BLaER1 (cell line): ENCODE data around the gene SMARCA2.
A peak's percentile ranks its signal among the peaks of the same experiment; 100 is the strongest.

Source experiments
- H3K27ac ChIP-seq: shearing (Covaris generic); formaldehyde crosslinking; 2 replicates; pipeline ENCODE4 v1.8.1; 2022
- H3K27me3 ChIP-seq: shearing (Covaris generic); formaldehyde crosslinking; 2 replicates; pipeline ENCODE4 v1.8.1; 2022
- H3K36me3 ChIP-seq: shearing (Covaris generic); formaldehyde crosslinking; 2 replicates; pipeline ENCODE4 v1.8.1; 2022
- H3K4me1 ChIP-seq: shearing (Covaris generic); formaldehyde crosslinking; 2 replicates; pipeline ENCODE4 v1.8.1; 2022
- H3K4me2 ChIP-seq: shearing (Covaris generic); formaldehyde crosslinking; 2 replicates; pipeline ENCODE4 v1.8.1; 2022
- H3K4me3 ChIP-seq: shearing (Covaris generic); formaldehyde crosslinking; 2 replicates; pipeline ENCODE4 v1.8.1; 2022
- H3K9ac ChIP-seq: shearing (Covaris generic); formaldehyde crosslinking; 2 replicates; pipeline ENCODE4 v1.8.1; 2022
- H3K9me3 ChIP-seq: shearing (Covaris generic); formaldehyde crosslinking; 2 replicates; pipeline ENCODE4 v1.8.1; 2022
- H4K20me1 ChIP-seq: shearing (Covaris generic); formaldehyde crosslinking; 2 replicates; pipeline ENCODE4 v1.8.1; 2022
- Cebpa-rat ChIP-seq: shearing (Covaris generic); IDR thresholded peaks from 2 replicates; pipeline ENCODE4 v1.8.1; 2022

The SMARCA2 gene

DNA sequence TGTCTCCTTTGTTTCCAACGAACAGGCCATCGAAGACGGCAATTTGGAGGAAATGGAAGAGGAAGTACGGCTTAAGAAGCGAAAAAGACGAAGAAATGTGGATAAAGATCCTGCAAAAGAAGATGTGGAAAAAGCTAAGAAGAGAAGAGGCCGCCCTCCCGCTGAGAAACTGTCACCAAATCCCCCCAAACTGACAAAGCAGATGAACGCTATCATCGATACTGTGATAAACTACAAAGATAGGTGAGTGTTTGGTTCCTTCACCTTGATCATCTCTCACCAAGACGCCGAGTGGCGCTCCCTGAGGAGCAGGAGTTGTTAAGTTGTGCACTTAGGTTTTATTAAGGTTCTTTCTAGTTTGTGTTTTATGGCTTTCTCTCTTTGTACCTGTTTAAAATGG lies 146.5 kb downstream of the SMARCA2 start:
- Histone ChIP-seq H3K27me3 (no peaks in the 10 kb centered on the region), H3K27ac (peak overlapping the region; percentile 90), H3K4me1 (peaks cover 66% of the 10 kb centered on the region), H3K4me2 (peak overlapping the region; percentile 86), H3K4me3 (no peak overlapping the region; the same call in 1 of the 2 replicates), H3K36me3 (peaks cover 39% of the 10 kb centered on the region), H4K20me1 (no peaks in the 10 kb centered on the region), H3K9me3 (0 out of 2 replicates have a peak, but pooled peaks cover 6% of the 10 kb centered on the region), H3K9ac (no peak overlapping the region)
- no peak for TF ChIP-seq Cebpa-rat

GRCh38 chr9:2163231-2163885 lies 148.2 kb downstream of the SMARCA2 start:
- H3K4me3 ChIP-seq: peak overlapping the region; percentile 52
- H4K20me1 ChIP-seq: no peaks in the 10 kb centered on the region
- H3K9ac ChIP-seq: peak overlapping the region; percentile 63; the same call in 1 of the 2 replicates
- no peak for TF ChIP-seq Cebpa-rat
- peak overlapping the region; percentile 90 for H3K27ac ChIP-seq
- 0 out of 2 replicates have a peak, but pooled peaks cover 6% of the 10 kb centered on the region for H3K9me3 ChIP-seq
- peak overlapping the region; percentile 86 for H3K4me2 ChIP-seq
- H3K36me3 ChIP-seq: peaks cover 56% of the 10 kb centered on the region
- H3K27me3 ChIP-seq: no peaks in the 10 kb centered on the region
- H3K4me1 ChIP-seq: peaks cover 53% of the 10 kb centered on the region

DNA sequence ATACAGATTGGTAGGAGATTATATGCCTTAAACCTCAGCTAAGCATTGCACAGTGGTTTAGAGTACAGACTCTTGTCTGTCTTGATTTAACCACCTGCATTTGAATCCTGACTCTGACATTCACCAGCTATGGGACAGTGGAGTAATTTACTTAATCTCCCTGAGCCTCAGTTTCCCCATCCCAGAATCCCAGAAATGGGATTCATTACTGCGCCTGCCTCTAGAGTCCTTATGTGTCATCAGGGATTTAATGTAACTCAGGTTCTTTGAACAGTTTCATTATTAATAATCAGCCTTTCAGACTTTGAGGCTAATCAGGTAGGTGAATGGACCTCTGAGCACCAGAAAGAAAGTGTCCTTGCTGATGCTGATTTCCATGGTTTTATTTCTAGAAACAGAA lies 149.1 kb downstream of the SMARCA2 start:
- Histone ChIP-seq H3K4me3 (no peak overlapping the region), H3K4me2 (peak overlapping the region; percentile 86), H3K9ac (no peak overlapping the region), H4K20me1 (no peaks in the 10 kb centered on the region), H3K27me3 (no peaks in the 10 kb centered on the region), H3K4me1 (peaks cover 53% of the 10 kb centered on the region), H3K27ac (peak overlapping the region; percentile 90), H3K9me3 (peaks cover 12% of the 10 kb centered on the region), H3K36me3 (peaks cover 65% of the 10 kb centered on the region)
- no peak for TF ChIP-seq Cebpa-rat

GRCh38 chr9:2166203-2166602 lies 151.1 kb downstream of the SMARCA2 start:
- H3K4me1 ChIP-seq: peaks cover 40% of the 10 kb centered on the region
- H3K9me3 ChIP-seq: peaks cover 30% of the 10 kb centered on the region
- H3K9ac ChIP-seq: no peak overlapping the region
- H4K20me1 ChIP-seq: no peaks in the 10 kb centered on the region
- TF ChIP-seq Cebpa-rat: no peak
- H3K4me3 ChIP-seq: no peak overlapping the region
- no peak overlapping the region for H3K4me2 ChIP-seq
- no peak overlapping the region for H3K27ac ChIP-seq
- no peaks in the 10 kb centered on the region for H3K27me3 ChIP-seq
- H3K36me3 ChIP-seq: peaks cover 84% of the 10 kb centered on the region

DNA sequence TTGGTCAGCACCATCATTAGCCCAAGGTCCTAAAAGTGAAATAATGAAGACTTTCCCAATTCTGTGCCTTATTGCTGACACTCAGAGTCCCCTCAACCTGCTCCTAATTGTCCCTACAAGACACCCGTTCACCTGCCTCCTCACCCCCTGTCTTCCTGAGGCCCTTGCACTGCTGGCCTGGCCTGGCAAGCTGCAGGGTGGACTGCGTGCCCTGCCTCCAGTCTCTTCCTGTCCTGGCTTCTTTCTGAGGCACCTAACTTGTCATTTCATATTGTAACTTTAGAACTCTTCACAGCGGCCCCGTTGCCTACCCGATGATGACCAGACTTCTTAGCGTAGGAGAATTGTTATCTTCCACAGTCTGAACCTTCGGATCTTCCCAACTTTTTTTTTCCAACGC lies 153.9 kb downstream of the SMARCA2 start:
- H3K4me1 ChIP-seq: peaks cover 12% of the 10 kb centered on the region
- H3K27me3 ChIP-seq: no peaks in the 10 kb centered on the region
- no peak for TF ChIP-seq Cebpa-rat
- no peaks in the 10 kb centered on the region for H4K20me1 ChIP-seq
- H3K36me3 ChIP-seq: peaks cover 100% of the 10 kb centered on the region
- H3K4me3 ChIP-seq: no peak overlapping the region
- H3K9ac ChIP-seq: no peak overlapping the region
- no peak overlapping the region for H3K27ac ChIP-seq
- no peak overlapping the region for H3K4me2 ChIP-seq
- H3K9me3 ChIP-seq: peaks cover 58% of the 10 kb centered on the region

GRCh38 chr9:2170722-2171121 lies 155.6 kb downstream of the SMARCA2 start:
- Histone ChIP-seq H3K9ac (no peak overlapping the region), H3K36me3 (peaks cover 96% of the 10 kb centered on the region), H3K4me2 (no peak overlapping the region), H3K4me3 (no peak overlapping the region), H4K20me1 (no peaks in the 10 kb centered on the region), H3K4me1 (no peaks in the 10 kb centered on the region), H3K9me3 (peaks cover 55% of the 10 kb centered on the region), H3K27ac (no peak overlapping the region), H3K27me3 (no peaks in the 10 kb centered on the region)
- TF ChIP-seq Cebpa-rat: no peak

GRCh38 chr9:2173170-2173569 lies 158.0 kb downstream of the SMARCA2 start:
- Histone ChIP-seq H3K4me1 (peaks cover 2% of the 10 kb centered on the region; the same call in 1 of the 2 replicates), H3K4me3 (no peak overlapping the region), H3K9ac (no peak overlapping the region), H4K20me1 (no peaks in the 10 kb centered on the region), H3K36me3 (peaks cover 95% of the 10 kb centered on the region), H3K4me2 (no peak overlapping the region), H3K27ac (no peak overlapping the region), H3K27me3 (no peaks in the 10 kb centered on the region), H3K9me3 (peaks cover 51% of the 10 kb centered on the region)
- TF ChIP-seq Cebpa-rat: no peak

DNA sequence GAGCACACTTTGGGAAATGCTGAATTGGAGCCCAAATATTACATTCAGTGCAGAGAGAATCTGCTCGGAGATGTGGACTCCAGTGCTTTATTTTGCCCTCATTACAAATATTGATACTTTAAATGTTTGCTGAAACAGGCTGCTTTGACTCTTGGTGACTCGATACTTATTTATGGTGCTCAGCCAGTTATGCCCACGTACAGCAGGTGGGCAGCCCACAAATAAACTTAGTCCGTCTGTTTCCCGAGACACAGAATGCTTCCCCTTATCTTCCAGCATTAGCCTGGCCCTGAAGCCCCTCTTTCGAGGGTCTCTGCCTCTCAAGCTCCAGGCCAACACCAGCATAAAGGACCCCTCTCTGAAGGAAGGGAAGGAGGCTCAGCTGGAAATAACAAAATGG lies 158.7 kb downstream of the SMARCA2 start:
- Histone ChIP-seq H3K4me2 (no peak overlapping the region), H3K27ac (no peak overlapping the region), H3K4me1 (peaks cover 4% of the 10 kb centered on the region; the same call in 1 of the 2 replicates), H3K9ac (no peak overlapping the region), H3K9me3 (peaks cover 49% of the 10 kb centered on the region), H3K4me3 (no peak overlapping the region), H4K20me1 (no peaks in the 10 kb centered on the region), H3K36me3 (peaks cover 90% of the 10 kb centered on the region), H3K27me3 (no peaks in the 10 kb centered on the region)
- no peak for TF ChIP-seq Cebpa-rat

GRCh38 chr9:2174306-2174705 lies 159.2 kb downstream of the SMARCA2 start:
- Histone ChIP-seq H4K20me1 (no peaks in the 10 kb centered on the region), H3K4me1 (peaks cover 4% of the 10 kb centered on the region; the same call in 1 of the 2 replicates), H3K4me2 (no peak overlapping the region), H3K27ac (no peak overlapping the region), H3K36me3 (peaks cover 86% of the 10 kb centered on the region), H3K4me3 (no peak overlapping the region), H3K27me3 (no peaks in the 10 kb centered on the region), H3K9me3 (peaks cover 45% of the 10 kb centered on the region), H3K9ac (no peak overlapping the region)
- TF ChIP-seq Cebpa-rat: no peak

DNA sequence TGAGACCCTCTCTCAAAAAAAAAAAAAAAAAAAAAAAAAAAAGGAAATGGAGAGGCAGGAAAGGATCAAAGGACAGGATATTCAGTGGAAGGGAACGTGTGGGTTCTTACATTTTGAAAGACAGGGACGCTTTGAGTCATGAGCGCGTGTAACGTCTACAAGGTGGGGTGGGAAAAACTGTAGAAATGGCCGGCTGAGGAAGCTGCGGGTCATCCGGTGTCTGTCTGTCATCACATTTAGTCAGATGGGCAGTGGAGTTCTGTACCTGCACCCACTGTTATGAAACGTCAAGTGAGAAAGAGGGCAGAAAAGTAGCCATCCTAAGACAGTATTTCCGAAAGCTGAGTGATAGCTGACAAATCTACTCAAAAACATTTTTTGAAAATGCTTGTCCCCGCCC lies 159.8 kb downstream of the SMARCA2 start:
- TF ChIP-seq Cebpa-rat: no peak
- Histone ChIP-seq H3K36me3 (peaks cover 80% of the 10 kb centered on the region), H3K9me3 (peaks cover 39% of the 10 kb centered on the region), H3K4me3 (no peak overlapping the region), H3K4me1 (peaks cover 4% of the 10 kb centered on the region; the same call in 1 of the 2 replicates), H3K27me3 (no peaks in the 10 kb centered on the region), H3K4me2 (no peak overlapping the region), H4K20me1 (no peaks in the 10 kb centered on the region), H3K9ac (no peak overlapping the region), H3K27ac (no peak overlapping the region)

GRCh38 chr9:2177121-2177520 lies 162.0 kb downstream of the SMARCA2 start:
- Histone ChIP-seq H3K36me3 (peaks cover 72% of the 10 kb centered on the region), H3K9ac (no peak overlapping the region), H3K27ac (no peak overlapping the region), H4K20me1 (no peaks in the 10 kb centered on the region), H3K27me3 (no peaks in the 10 kb centered on the region), H3K4me2 (no peak overlapping the region), H3K4me3 (no peak overlapping the region), H3K4me1 (peaks cover 4% of the 10 kb centered on the region; the same call in 1 of the 2 replicates), H3K9me3 (peaks cover 19% of the 10 kb centered on the region)
- TF ChIP-seq Cebpa-rat: no peak
